ENCODE measurements around the gene SHROOM3. TPM values are rescaled to one million over a fixed set of nuclear protein-coding genes. Genes with fewer than 3 reads are reported as not detected.

Gene SHROOM3
- total RNA-seq, 4 donors from 2014 or later: 44.4 to 101 (median 88.5) TPM

DNA sequence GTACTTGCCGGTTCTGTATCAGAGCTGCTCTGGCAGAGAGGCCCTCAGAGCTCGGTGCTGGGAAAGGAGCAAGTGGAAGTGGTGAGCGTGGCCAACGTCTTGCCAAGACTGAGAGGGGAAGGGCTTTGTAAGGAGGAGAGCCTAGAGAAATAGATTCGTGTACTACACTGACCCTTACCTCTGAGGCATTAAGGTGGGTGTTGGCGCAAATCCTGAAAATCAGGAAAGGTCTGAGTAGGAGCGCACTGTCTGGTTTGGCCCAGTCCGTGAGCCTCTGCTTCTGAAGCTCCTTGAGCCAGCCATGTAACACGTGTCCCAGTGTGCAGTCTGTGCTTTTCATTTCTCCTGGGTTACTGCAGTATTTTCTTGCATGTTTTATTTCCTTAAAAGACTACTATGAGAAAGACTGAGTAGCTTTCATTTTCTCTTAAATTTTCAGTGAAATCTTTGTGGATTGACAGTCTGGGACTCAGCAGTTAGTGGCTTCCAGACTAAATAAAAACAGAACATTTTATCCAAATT, 322.4 kb downstream of the SHROOM3 start:
- no peaks in the 10 kb centered on the region for H3K9me3 ChIP-seq
- TF ChIP-seq, protein P1, sequence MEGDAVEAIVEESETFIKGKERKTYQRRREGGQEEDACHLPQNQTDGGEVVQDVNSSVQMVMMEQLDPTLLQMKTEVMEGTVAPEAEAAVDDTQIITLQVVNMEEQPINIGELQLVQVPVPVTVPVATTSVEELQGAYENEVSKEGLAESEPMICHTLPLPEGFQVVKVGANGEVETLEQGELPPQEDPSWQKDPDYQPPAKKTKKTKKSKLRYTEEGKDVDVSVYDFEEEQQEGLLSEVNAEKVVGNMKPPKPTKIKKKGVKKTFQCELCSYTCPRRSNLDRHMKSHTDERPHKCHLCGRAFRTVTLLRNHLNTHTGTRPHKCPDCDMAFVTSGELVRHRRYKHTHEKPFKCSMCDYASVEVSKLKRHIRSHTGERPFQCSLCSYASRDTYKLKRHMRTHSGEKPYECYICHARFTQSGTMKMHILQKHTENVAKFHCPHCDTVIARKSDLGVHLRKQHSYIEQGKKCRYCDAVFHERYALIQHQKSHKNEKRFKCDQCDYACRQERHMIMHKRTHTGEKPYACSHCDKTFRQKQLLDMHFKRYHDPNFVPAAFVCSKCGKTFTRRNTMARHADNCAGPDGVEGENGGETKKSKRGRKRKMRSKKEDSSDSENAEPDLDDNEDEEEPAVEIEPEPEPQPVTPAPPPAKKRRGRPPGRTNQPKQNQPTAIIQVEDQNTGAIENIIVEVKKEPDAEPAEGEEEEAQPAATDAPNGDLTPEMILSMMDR (IDR thresholded peaks at IDR 0.05): no peak
- no peak for TF ChIP-seq EP300 (IDR thresholded peaks at IDR 0.05)
- TF ChIP-seq POLR2AphosphoS5 (IDR thresholded peaks at IDR 0.05): no peak
- TF ChIP-seq POLR2A (IDR thresholded peaks at IDR 0.05; ENCODE audit: low read depth): no peak
- DNase-seq (ENCODE audit: extremely low spot score): peak; percentile 90
- no peak overlapping the region for H3K4me3 ChIP-seq
- peaks cover 11 to 49% (median 15%) of the 10 kb centered on the region in 4 donors for H3K36me3 ChIP-seq
- peak overlapping the region in 3 of 4 donors; percentile 12 to 46 (median 25) for H3K27ac ChIP-seq (replicated peaks in 1 of 4)
- 89% methylated on average over 9 of the region's 9 CpGs for WGBS
- intact Hi-C loops (cut with DNase I): loop anchor here (2.0 to 10.0 kb wide), 3 partner anchors 133 to 323 kb away; partner anchors contain the start of gene SHROOM3
- H3K27me3 ChIP-seq: no peaks in the 10 kb centered on the region
- peaks cover 10 to 51% (median 36%) of the 10 kb centered on the region in 4 donors for H3K4me1 ChIP-seq

DNA sequence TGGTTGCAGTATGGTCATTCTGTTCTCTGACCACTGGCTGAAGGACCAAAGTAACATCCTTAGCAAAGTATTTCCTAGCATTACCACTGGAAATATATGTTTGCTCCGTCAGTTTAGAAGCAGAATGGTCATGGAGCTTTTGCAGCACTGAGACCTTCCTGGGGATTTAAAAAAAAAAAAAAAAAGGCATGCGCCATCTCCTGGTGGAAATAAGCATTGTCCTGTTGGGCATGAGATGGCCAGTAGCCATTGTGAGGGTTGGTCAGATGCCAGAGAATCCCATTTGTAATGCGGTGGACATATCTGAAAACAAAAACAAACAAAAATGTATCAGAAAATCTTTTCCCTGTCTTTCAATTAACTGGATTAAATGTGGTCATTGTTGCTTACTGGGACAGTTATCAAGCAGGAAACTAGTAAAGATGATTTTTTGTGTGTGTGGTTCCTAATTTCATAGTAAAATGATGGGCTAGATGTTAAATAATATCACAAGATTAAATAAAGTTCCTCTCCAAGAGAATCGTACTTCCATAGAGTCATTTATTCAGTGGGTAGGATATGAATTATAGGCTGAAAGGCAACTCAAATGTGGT, 323.4 kb downstream of the SHROOM3 start:
- Histone ChIP-seq H3K27ac (replicated peaks in 1 of 4) (peak overlapping the region in 1 of 4 donors; percentile 4), H3K9me3 (no peaks in the 10 kb centered on the region), H3K27me3 (no peaks in the 10 kb centered on the region), H3K4me1 (peaks cover 8 to 44% (median 28%) of the 10 kb centered on the region in 4 donors), H3K36me3 (peaks cover 11 to 49% (median 15%) of the 10 kb centered on the region in 4 donors), H3K4me3 (no peak overlapping the region)
- TF ChIP-seq, protein P1 (IDR thresholded peaks at IDR 0.05): peak; percentile 75 to 79 (median 77)
- TF ChIP-seq POLR2A (IDR thresholded peaks at IDR 0.05; ENCODE audit: low read depth) (no peak), POLR2AphosphoS5 (IDR thresholded peaks at IDR 0.05) (peak in 1 of 2 donors; percentile 16), EP300 (IDR thresholded peaks at IDR 0.05) (no peak)
- DNase-seq (ENCODE audit: extremely low spot score): no peak
- intact Hi-C loops (cut with DNase I): loop anchor here (10.0 kb wide), 2 partner anchors 134 to 324 kb away; partner anchors contain the start of gene SHROOM3
- 18% methylated on average over 4 of the region's 4 CpGs for WGBS

DNA sequence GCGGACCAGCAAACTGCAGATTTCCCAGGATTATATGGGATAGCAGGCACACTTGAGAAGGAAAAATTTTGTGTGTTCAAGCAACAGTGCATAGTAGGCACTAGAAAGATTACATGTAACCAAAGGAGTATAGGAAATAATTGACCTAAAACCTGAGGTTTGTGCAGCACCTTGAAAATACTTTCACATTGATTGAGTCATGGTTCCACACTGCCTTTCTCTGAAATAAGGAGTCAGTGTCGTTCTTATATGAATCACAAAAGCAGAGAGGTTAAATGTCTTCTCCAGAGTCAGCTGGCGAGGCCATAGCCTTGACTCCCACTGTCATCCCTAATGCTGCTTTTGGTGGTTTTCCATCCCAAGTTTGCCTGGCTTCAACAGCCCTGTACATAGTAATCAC, 324.0 kb downstream of the SHROOM3 start:
- intact Hi-C loops (cut with DNase I): loop anchor here (10.0 kb wide), 2 partner anchors 134 to 324 kb away; partner anchors contain the start of gene SHROOM3
- no peak overlapping the region for H3K27ac ChIP-seq (replicated peaks in 1 of 4)
- peaks cover 11 to 49% (median 15%) of the 10 kb centered on the region in 4 donors for H3K36me3 ChIP-seq
- H3K4me3 ChIP-seq: no peak overlapping the region
- H3K27me3 ChIP-seq: no peaks in the 10 kb centered on the region
- TF ChIP-seq, protein P1 (IDR thresholded peaks at IDR 0.05): no peak
- TF ChIP-seq EP300 (IDR thresholded peaks at IDR 0.05): no peak
- H3K9me3 ChIP-seq: no peaks in the 10 kb centered on the region
- 91% methylated on average over 3 of the region's 3 CpGs for WGBS
- peaks cover 8 to 38% (median 22%) of the 10 kb centered on the region in 4 donors for H3K4me1 ChIP-seq
- no peak for DNase-seq (ENCODE audit: extremely low spot score)

DNA sequence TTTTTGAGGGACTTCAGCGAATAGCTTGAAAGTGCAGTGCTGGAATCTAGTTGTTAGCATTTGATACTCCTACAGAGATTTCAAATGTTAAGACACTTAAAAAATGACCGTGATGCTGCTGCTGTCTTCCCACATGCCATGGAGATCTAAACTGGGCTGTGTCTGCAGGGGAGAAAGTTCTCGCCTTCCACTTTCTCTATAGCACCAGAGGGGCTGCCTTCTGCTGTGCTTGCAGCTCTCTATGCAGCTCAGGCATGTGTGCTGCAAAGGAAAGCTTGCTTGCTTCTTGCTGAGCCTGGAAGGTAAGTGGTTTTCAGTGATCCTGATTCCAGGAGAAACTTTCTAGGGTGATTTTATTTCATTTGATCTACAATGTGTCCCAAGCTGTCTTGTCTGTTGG, 325.2 kb downstream of the SHROOM3 start:
- Histone ChIP-seq H3K36me3 (peaks cover 6 to 38% (median 12%) of the 10 kb centered on the region in 4 donors), H3K9me3 (no peaks in the 10 kb centered on the region), H3K4me1 (peaks cover 4 to 36% (median 19%) of the 10 kb centered on the region in 4 donors), H3K27ac (replicated peaks in 1 of 4) (no peak overlapping the region), H3K27me3 (no peaks in the 10 kb centered on the region), H3K4me3 (no peak overlapping the region)
- intact Hi-C loops (cut with DNase I): loop anchor here (10.0 kb wide), 1 partner anchor 285 kb away; no protein-coding TSS in a partner anchor
- 94% methylated on average over 3 of the region's 3 CpGs for WGBS
- no peak for DNase-seq (ENCODE audit: extremely low spot score)
- TF ChIP-seq, protein P1 (IDR thresholded peaks at IDR 0.05): no peak
- TF ChIP-seq EP300 (IDR thresholded peaks at IDR 0.05) (no peak), POLR2A (IDR thresholded peaks at IDR 0.05; ENCODE audit: low read depth) (no peak), POLR2AphosphoS5 (IDR thresholded peaks at IDR 0.05) (no peak)

All from esophagus muscularis mucosa (tissue), 4 donors.